ENCODE data around the gene MEX3C.

Gene MEX3C

DNA sequence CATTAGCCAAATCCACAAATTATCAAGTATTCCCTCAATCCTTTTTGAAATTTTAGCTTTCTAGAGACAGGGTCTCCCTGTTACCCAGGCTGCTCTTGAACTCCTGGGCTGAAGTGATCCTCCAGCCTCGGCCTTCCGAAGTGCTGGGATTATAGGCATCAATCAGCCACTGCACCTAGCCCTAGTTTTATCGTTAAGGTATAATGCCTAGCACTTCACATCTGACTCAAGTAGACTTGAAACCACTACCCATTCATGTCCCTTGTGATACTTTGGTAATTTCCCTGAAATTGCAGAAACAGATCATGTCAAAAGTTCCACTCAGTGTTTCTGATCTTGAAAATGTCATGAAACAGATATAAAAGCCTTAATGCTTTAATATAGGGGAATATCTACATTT is 26.3 kb downstream of the MEX3C start:
- H3K36me3 Mint-ChIP-seq = peaks cover 5% of the 10 kb centered on the region
- peak overlapping the region; percentile 97 for H3K27ac Mint-ChIP-seq
- no peaks in the 10 kb centered on the region for H3K27me3 Mint-ChIP-seq
- peaks cover 51% of the 10 kb centered on the region for H3K4me1 Mint-ChIP-seq (ENCODE audit: low read depth)
- H3K4me3 Mint-ChIP-seq = peak overlapping the region; percentile 66
- no peaks in the 10 kb centered on the region for H3K9me3 Mint-ChIP-seq (ENCODE audit: low read depth)

GRCh38 chr18:51170664-51171063 is 26.8 kb downstream of the MEX3C start:
- no peaks in the 10 kb centered on the region for H3K27me3 Mint-ChIP-seq
- H3K27ac Mint-ChIP-seq = peak overlapping the region; percentile 97
- H3K36me3 Mint-ChIP-seq = peaks cover 4% of the 10 kb centered on the region
- H3K4me3 Mint-ChIP-seq = peak overlapping the region; percentile 14
- H3K4me1 Mint-ChIP-seq (ENCODE audit: low read depth) = peaks cover 50% of the 10 kb centered on the region
- H3K9me3 Mint-ChIP-seq (ENCODE audit: low read depth) = no peaks in the 10 kb centered on the region

DNA sequence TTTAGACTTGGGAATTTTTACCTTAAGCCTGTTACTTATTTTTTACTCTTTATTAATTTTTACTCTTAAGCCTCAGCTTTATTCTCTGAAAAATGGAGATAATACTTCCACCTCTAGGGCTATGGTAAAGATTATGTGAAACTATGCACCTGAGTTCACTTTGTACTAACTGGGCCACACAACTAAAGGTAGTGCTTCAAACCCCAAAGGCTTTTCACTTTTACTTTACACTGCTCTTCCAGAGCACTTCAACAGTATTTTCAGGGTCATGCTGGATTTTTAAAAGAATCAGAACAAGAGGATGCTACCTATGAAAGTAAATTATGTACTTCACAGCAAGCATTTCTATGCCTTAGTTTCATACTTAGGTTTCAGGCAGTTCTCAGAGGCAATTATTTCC is 27.8 kb downstream of the MEX3C start:
- H3K9me3 Mint-ChIP-seq (ENCODE audit: low read depth) = no peaks in the 10 kb centered on the region
- H3K36me3 Mint-ChIP-seq = peaks cover 4% of the 10 kb centered on the region
- H3K27me3 Mint-ChIP-seq = no peaks in the 10 kb centered on the region
- peak overlapping the region; percentile 97 for H3K27ac Mint-ChIP-seq
- peaks cover 50% of the 10 kb centered on the region for H3K4me1 Mint-ChIP-seq (ENCODE audit: low read depth)
- H3K4me3 Mint-ChIP-seq = peak overlapping the region; percentile 14

- no peaks in the 10 kb centered on the region for H3K9me3 Mint-ChIP-seq (ENCODE audit: low read depth)
- no peak overlapping the region for H3K4me3 Mint-ChIP-seq
- H3K27me3 Mint-ChIP-seq = no peaks in the 10 kb centered on the region
- H3K36me3 Mint-ChIP-seq = peaks cover 3% of the 10 kb centered on the region
- H3K4me1 Mint-ChIP-seq (ENCODE audit: low read depth) = peaks cover 49% of the 10 kb centered on the region
- H3K27ac Mint-ChIP-seq = peak overlapping the region; percentile 97
These were observed 28.4 kb downstream of the MEX3C start for GRCh38 chr18:51168960-51169662.

GRCh38 chr18:51168026-51168742 is 29.3 kb downstream of the MEX3C start:
- peaks cover 46% of the 10 kb centered on the region for H3K4me1 Mint-ChIP-seq (ENCODE audit: low read depth)
- no peaks in the 10 kb centered on the region for H3K27me3 Mint-ChIP-seq
- H3K9me3 Mint-ChIP-seq (ENCODE audit: low read depth) = no peaks in the 10 kb centered on the region
- H3K36me3 Mint-ChIP-seq = no peaks in the 10 kb centered on the region
- peak overlapping the region; percentile 17 for H3K27ac Mint-ChIP-seq
- H3K4me3 Mint-ChIP-seq = no peak overlapping the region

- Mint-ChIP-seq H3K27me3 (no peaks in the 10 kb centered on the region), H3K36me3 (no peaks in the 10 kb centered on the region), H3K4me3 (no peak overlapping the region), H3K27ac (peak overlapping the region; percentile 41), H3K9me3 (ENCODE audit: low read depth) (no peaks in the 10 kb centered on the region), H3K4me1 (ENCODE audit: low read depth) (peaks cover 17% of the 10 kb centered on the region)
These were observed 32.2 kb downstream of the MEX3C start for GRCh38 chr18:51165296-51165695.

GRCh38 chr18:51164761-51165281 is 32.7 kb downstream of the MEX3C start:
- H3K4me1 Mint-ChIP-seq (ENCODE audit: low read depth) = peaks cover 12% of the 10 kb centered on the region
- H3K27me3 Mint-ChIP-seq = no peaks in the 10 kb centered on the region
- no peak overlapping the region for H3K4me3 Mint-ChIP-seq
- no peak overlapping the region for H3K27ac Mint-ChIP-seq
- H3K36me3 Mint-ChIP-seq = no peaks in the 10 kb centered on the region
- no peaks in the 10 kb centered on the region for H3K9me3 Mint-ChIP-seq (ENCODE audit: low read depth)

GRCh38 chr18:51164342-51164741 is 33.1 kb downstream of the MEX3C start:
- Mint-ChIP-seq H3K27ac (no peak overlapping the region), H3K27me3 (no peaks in the 10 kb centered on the region), H3K4me1 (ENCODE audit: low read depth) (peaks cover 7% of the 10 kb centered on the region), H3K9me3 (ENCODE audit: low read depth) (no peaks in the 10 kb centered on the region), H3K4me3 (no peak overlapping the region), H3K36me3 (no peaks in the 10 kb centered on the region)

DNA sequence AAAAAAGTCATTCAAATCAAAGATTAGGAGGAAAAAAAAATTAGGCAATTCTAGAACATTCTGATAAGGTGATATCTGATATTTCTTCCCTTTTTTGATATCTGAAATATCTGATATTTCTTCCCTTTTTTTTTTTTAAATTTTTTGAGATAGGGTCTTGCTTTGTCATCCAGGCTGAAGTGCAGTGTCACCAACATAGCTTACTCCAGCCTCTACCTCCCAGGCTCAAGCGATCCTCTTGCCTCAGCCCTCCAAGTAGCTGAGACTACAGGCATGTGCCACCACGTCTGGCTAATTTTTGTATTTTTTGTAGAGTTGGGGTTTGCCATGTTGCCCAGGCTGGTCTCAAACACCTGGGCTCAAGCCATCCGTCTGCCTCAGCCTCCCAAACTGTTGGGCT is 33.9 kb downstream of the MEX3C start:
- no peaks in the 10 kb centered on the region for H3K4me1 Mint-ChIP-seq (ENCODE audit: low read depth)
- no peaks in the 10 kb centered on the region for H3K9me3 Mint-ChIP-seq (ENCODE audit: low read depth)
- H3K27ac Mint-ChIP-seq = no peak overlapping the region
- no peak overlapping the region for H3K4me3 Mint-ChIP-seq
- no peaks in the 10 kb centered on the region for H3K27me3 Mint-ChIP-seq
- no peaks in the 10 kb centered on the region for H3K36me3 Mint-ChIP-seq

DNA sequence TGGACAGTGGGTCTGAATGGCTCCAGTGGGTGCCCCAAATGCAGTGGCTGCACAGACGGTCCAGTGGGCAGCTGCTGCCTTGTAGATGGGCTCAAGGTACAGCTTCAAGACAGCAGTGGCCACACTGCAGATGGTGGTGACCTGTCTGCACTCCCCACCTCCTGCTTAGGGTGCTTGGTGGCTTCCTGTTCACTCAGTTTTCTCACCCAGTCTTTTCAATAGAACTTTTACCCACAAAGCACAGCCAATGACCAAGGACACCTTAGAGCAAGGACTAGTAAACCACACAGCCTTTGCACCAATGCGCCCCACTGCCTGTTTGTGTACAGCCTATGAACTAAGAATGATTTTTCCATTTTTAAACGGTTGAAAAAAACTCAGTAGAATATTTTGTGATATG is 34.9 kb downstream of the MEX3C start:
- no peak overlapping the region for H3K27ac Mint-ChIP-seq
- no peaks in the 10 kb centered on the region for H3K36me3 Mint-ChIP-seq
- no peaks in the 10 kb centered on the region for H3K9me3 Mint-ChIP-seq (ENCODE audit: low read depth)
- H3K4me3 Mint-ChIP-seq = no peak overlapping the region
- no peaks in the 10 kb centered on the region for H3K27me3 Mint-ChIP-seq
- H3K4me1 Mint-ChIP-seq (ENCODE audit: low read depth) = no peaks in the 10 kb centered on the region

DNA sequence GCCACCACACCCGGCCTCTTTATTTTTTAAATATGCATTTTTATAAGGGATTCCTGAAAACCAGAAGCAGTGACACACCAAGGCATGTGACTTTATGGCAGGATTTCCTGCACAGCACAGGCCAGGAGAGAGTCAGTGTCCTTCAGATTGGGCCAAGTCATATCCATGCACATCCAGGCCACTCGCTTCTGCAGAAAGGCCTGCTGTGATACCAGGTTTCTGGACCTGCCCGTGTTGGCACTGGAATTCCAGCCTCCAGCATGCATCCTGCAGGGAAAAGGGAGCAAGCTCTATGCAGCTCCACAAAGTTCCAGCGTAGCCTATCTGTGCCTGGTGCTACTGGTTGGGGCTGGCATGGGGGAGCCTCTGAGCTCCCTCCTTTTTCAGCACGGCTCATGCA is 36.8 kb downstream of the MEX3C start:
- Mint-ChIP-seq H3K27me3 (no peaks in the 10 kb centered on the region), H3K4me3 (no peak overlapping the region), H3K36me3 (no peaks in the 10 kb centered on the region), H3K9me3 (ENCODE audit: low read depth) (no peaks in the 10 kb centered on the region), H3K27ac (no peak overlapping the region), H3K4me1 (ENCODE audit: low read depth) (peaks cover 1% of the 10 kb centered on the region)

- no peaks in the 10 kb centered on the region for H3K9me3 Mint-ChIP-seq (ENCODE audit: low read depth)
- no peaks in the 10 kb centered on the region for H3K27me3 Mint-ChIP-seq
- H3K4me1 Mint-ChIP-seq (ENCODE audit: low read depth) = peaks cover 29% of the 10 kb centered on the region
- H3K27ac Mint-ChIP-seq = no peak overlapping the region
- no peaks in the 10 kb centered on the region for H3K36me3 Mint-ChIP-seq
- H3K4me3 Mint-ChIP-seq = no peak overlapping the region
These were observed 40.3 kb downstream of the MEX3C start for GRCh38 chr18:51157215-51157614.

- H3K4me3 Mint-ChIP-seq = peak overlapping the region; percentile 80
These were observed 42.9 kb downstream of the MEX3C start for GRCh38 chr18:51154431-51155063.

GRCh38 chr18:51153659-51154371 is 43.7 kb downstream of the MEX3C start:
- H3K27me3 Mint-ChIP-seq = no peaks in the 10 kb centered on the region

More at GRCh38 chr18:51154431-51155063, 42.9 kb downstream of the MEX3C start:
- Mint-ChIP-seq H3K36me3 (no peaks in the 10 kb centered on the region), H3K27ac (peak overlapping the region; percentile 95), H3K27me3 (no peaks in the 10 kb centered on the region), H3K9me3 (ENCODE audit: low read depth) (no peaks in the 10 kb centered on the region), H3K4me1 (ENCODE audit: low read depth) (peaks cover 53% of the 10 kb centered on the region)

More at GRCh38 chr18:51153659-51154371, 43.7 kb downstream of the MEX3C start:
- Mint-ChIP-seq H3K4me3 (peak overlapping the region; percentile 80), H3K4me1 (ENCODE audit: low read depth) (peaks cover 53% of the 10 kb centered on the region), H3K27ac (peak overlapping the region; percentile 95), H3K36me3 (no peaks in the 10 kb centered on the region), H3K9me3 (ENCODE audit: low read depth) (no peaks in the 10 kb centered on the region)

Data from activated naive CD8-positive, alpha-beta T cell (primary cell).